Duodenal mucosa (tissue), 2 donors: ENCODE results near the gene FAM199X.

Source experiments
- H3K27ac ChIP-seq: one replicate; pipeline ENCODE4 v1.7.0; 2013; ENCODE audit warnings: low read depth, low read length
- H3K27me3 ChIP-seq, 2 donors: one replicate each; pipeline ENCODE4 v1.7.0; 2013; ENCODE audit warnings: low read length in 2 of 2, control low read depth in 1 of 2; ENCODE audit not compliant: insufficient read depth in 2 of 2, control insufficient read depth in 1 of 2
- H3K36me3 ChIP-seq, 2 donors: one replicate each; pipeline ENCODE4 v1.7.0; 2013; ENCODE audit warnings: low read length in 2 of 2, control low read depth in 1 of 2; ENCODE audit not compliant: insufficient read depth in 2 of 2, control insufficient read depth in 1 of 2
- H3K4me1 ChIP-seq, 2 donors: one replicate each; pipeline ENCODE4 v1.7.0; 2013; ENCODE audit warnings: low read length in 2 of 2, control low read depth in 1 of 2; ENCODE audit not compliant: insufficient read depth in 2 of 2, control insufficient read depth in 1 of 2
- H3K4me3 ChIP-seq, 2 donors: one replicate each; pipeline ENCODE4 v1.7.0; 2013; ENCODE audit warnings: low read length in 2 of 2, low read depth in 1 of 2
- H3K9ac ChIP-seq, 2 donors: one replicate each; pipeline ENCODE4 v1.7.0; 2013; ENCODE audit warnings: low read length in 2 of 2, low read depth in 1 of 2
- H3K9me3 ChIP-seq, 2 donors: one replicate each; pipeline ENCODE4 v1.7.0; 2013; ENCODE audit warnings: low read length in 2 of 2, control low read depth in 1 of 2; ENCODE audit not compliant: control insufficient read depth in 1 of 2

Gene FAM199X

GRCh38 chrX:104165894-104166734, at the start of gene FAM199X:
Gene FAM199X (plus strand): TSS chrX:104166453. CDS start chrX:104166786, 333 bp downstream.
- Histone ChIP-seq H3K4me1 (peaks cover 7 to 13% of the 10 kb centered on the region in 2 donors), H3K4me3 (peak within 1 kb of the TSS; percentile 81 to 83), H3K9ac (peak within 1 kb of the TSS; percentile 65 to 94), H3K9me3 (no peaks in the 10 kb centered on the region), H3K27ac (peak within 1 kb of the TSS; percentile 62), H3K27me3 (no peaks in the 10 kb centered on the region), H3K36me3 (no peaks in the 10 kb centered on the region)

- Histone ChIP-seq H3K27me3 (no peaks in the 10 kb centered on the region), H3K9ac (no peak overlapping the region), H3K27ac (no peak overlapping the region), H3K36me3 (no peaks in the 10 kb centered on the region), H3K4me3 (no peak overlapping the region), H3K9me3 (no peaks in the 10 kb centered on the region), H3K4me1 (no peaks in the 10 kb centered on the region)
Observed at GRCh38 chrX:104117759-104118158, 48.5 kb upstream of the FAM199X start.

- no peaks in the 10 kb centered on the region for H3K9me3 ChIP-seq
- no peaks in the 10 kb centered on the region for H3K27me3 ChIP-seq
- no peak overlapping the region for H3K4me3 ChIP-seq
- no peaks in the 10 kb centered on the region for H3K4me1 ChIP-seq
- no peak overlapping the region for H3K9ac ChIP-seq
- H3K36me3 ChIP-seq = no peaks in the 10 kb centered on the region
- no peak overlapping the region for H3K27ac ChIP-seq
Observed at GRCh38 chrX:104118765-104119164, 47.5 kb upstream of the FAM199X start.

- H3K9ac ChIP-seq = no peak overlapping the region
Observed at GRCh38 chrX:104122829-104123228, 43.4 kb upstream of the FAM199X start.

GRCh38 chrX:104126856-104127255, 39.4 kb upstream of the FAM199X start:
- Histone ChIP-seq H3K9me3 (no peaks in the 10 kb centered on the region), H3K4me1 (no peaks in the 10 kb centered on the region), H3K9ac (no peak overlapping the region), H3K27ac (no peak overlapping the region), H3K4me3 (no peak overlapping the region), H3K27me3 (no peaks in the 10 kb centered on the region), H3K36me3 (peaks cover 6 to 16% of the 10 kb centered on the region in 2 donors)

More at GRCh38 chrX:104122829-104123228, 43.4 kb upstream of the FAM199X start:
- H3K4me1 ChIP-seq = no peaks in the 10 kb centered on the region
- no peaks in the 10 kb centered on the region for H3K27me3 ChIP-seq
- peaks cover 0 to 7% of the 10 kb centered on the region in 2 donors for H3K36me3 ChIP-seq
- no peak overlapping the region for H3K4me3 ChIP-seq
- H3K27ac ChIP-seq = no peak overlapping the region
- no peaks in the 10 kb centered on the region for H3K9me3 ChIP-seq

- Histone ChIP-seq H3K27me3 (no peaks in the 10 kb centered on the region), H3K27ac (no peak overlapping the region)
Observed at GRCh38 chrX:104130808-104131207, 35.4 kb upstream of the FAM199X start.

GRCh38 chrX:104134583-104135261, 31.5 kb upstream of the FAM199X start:
- no peak overlapping the region for H3K9ac ChIP-seq
- H3K36me3 ChIP-seq = peaks cover 6 to 9% of the 10 kb centered on the region in 2 donors
- H3K27ac ChIP-seq = no peak overlapping the region
- H3K27me3 ChIP-seq = no peaks in the 10 kb centered on the region
- peaks cover 3 to 4% of the 10 kb centered on the region in 2 donors for H3K4me1 ChIP-seq
- no peaks in the 10 kb centered on the region for H3K9me3 ChIP-seq
- no peak overlapping the region for H3K4me3 ChIP-seq

More at GRCh38 chrX:104130808-104131207, 35.4 kb upstream of the FAM199X start:
- H3K9me3 ChIP-seq = no peaks in the 10 kb centered on the region
- no peaks in the 10 kb centered on the region for H3K4me1 ChIP-seq
- H3K36me3 ChIP-seq = peaks cover 6 to 9% of the 10 kb centered on the region in 2 donors
- no peak overlapping the region for H3K4me3 ChIP-seq
- H3K9ac ChIP-seq = no peak overlapping the region

- Histone ChIP-seq H3K9me3 (no peaks in the 10 kb centered on the region), H3K4me1 (peaks cover 3 to 4% of the 10 kb centered on the region in 2 donors), H3K36me3 (peaks cover 2 to 4% of the 10 kb centered on the region in 2 donors), H3K4me3 (no peak overlapping the region), H3K9ac (no peak overlapping the region), H3K27me3 (no peaks in the 10 kb centered on the region), H3K27ac (no peak overlapping the region)
Observed at GRCh38 chrX:104135677-104136076, 30.6 kb upstream of the FAM199X start.

- peaks cover 3 to 4% of the 10 kb centered on the region in 2 donors for H3K4me1 ChIP-seq
- peak overlapping the region in 1 of 2 donors; percentile 40 for H3K4me3 ChIP-seq
- H3K9me3 ChIP-seq = no peaks in the 10 kb centered on the region
- H3K36me3 ChIP-seq = no peaks in the 10 kb centered on the region
- H3K9ac ChIP-seq = no peak overlapping the region
- no peak overlapping the region for H3K27ac ChIP-seq
- no peaks in the 10 kb centered on the region for H3K27me3 ChIP-seq
Observed at GRCh38 chrX:104136241-104137019, 29.8 kb upstream of the FAM199X start.
